ENCODE results near the gene HS6ST2. TPM values are rescaled to one million over a fixed set of nuclear protein-coding genes. Genes with fewer than 3 reads are reported as not detected.

The HS6ST2 gene
- total and polyA plus RNA-seq, 12 donors: 0.13 to 1.2 (median 0.26) TPM; not detected in 3

DNA sequence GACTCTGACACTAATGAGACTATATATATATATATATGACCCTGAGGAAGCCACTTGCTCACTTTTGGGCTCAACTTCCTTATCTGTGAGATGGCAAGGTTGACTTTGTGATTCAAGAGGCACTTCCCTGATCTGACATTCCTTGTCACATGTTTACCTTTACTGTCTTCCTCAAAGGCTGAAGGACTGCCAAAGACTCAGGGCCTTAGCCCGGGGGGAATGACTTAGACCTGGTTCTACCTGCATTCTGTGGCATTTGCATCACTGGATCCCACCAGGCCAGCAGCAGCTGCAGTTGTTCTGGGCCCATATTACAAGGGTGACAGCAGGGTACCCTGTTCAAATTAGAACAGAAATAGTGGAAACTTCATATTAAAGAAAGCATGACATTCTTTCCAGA lies 3.1 kb upstream of the HS6ST2 start:
- ATAC-seq: no peak
- intact Hi-C loops (cut with DNase I): no loop called here
- Histone ChIP-seq H3K9me3 (no peaks in the 10 kb centered on the region), H3K27me3 (peaks cover 0 to 81% (median 29%) of the 10 kb centered on the region in 7 donors), H3K4me3 (no peak overlapping the region), H3K4me1 (peaks cover 0 to 19% (median 5%) of the 10 kb centered on the region in 9 donors), H3K36me3 (no peaks in the 10 kb centered on the region), H3K27ac (no peak overlapping the region)
- TF ChIP-seq, protein P1, sequence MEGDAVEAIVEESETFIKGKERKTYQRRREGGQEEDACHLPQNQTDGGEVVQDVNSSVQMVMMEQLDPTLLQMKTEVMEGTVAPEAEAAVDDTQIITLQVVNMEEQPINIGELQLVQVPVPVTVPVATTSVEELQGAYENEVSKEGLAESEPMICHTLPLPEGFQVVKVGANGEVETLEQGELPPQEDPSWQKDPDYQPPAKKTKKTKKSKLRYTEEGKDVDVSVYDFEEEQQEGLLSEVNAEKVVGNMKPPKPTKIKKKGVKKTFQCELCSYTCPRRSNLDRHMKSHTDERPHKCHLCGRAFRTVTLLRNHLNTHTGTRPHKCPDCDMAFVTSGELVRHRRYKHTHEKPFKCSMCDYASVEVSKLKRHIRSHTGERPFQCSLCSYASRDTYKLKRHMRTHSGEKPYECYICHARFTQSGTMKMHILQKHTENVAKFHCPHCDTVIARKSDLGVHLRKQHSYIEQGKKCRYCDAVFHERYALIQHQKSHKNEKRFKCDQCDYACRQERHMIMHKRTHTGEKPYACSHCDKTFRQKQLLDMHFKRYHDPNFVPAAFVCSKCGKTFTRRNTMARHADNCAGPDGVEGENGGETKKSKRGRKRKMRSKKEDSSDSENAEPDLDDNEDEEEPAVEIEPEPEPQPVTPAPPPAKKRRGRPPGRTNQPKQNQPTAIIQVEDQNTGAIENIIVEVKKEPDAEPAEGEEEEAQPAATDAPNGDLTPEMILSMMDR (IDR thresholded peaks at IDR 0.05): no peak
- no peak for DNase-seq
- 97 to 100% methylated on average over 1 of the region's 1 CpG for WGBS, 2 donors

DNA sequence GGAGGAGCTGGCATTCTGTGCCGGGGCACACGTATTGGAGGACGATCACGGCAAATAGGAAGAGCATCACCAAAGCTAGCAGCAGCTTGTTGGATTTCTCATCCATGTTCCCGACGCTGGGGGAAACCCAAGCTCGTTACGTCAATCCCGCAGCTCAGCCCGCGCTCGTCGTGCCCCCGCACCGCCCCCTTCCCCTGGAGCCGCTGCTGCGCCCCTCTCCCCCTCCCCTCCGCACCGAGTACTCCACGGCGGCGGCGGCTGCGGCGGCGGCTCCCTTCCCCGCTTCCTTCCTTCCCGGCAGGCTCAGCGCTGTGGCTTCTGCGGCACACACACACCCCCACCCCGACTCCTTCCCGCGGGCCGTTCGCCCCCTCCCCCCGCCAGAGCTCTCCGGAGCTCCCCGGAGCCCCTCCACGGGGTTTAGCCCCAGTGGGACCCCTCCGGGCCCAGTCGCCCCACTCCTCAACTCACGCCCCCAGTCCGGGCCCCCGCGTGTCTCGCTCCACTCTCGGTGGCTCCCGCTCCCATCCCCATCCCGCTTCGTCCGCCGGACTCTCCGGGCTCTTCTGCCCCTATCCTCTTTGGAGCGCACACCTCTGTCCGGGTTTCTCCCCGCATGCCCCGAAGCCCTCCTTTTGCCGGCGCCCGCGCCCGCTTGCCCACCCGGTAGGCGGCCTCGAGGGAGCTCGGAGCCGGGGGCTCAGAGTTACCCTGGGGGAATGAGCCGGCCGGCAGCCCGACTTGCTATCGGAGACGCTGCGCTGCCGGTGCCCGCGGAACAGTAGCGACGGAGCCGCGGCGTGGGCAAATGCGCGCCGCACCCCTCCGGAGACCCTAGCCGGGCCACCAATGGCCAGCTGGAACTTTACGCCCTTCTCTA lies 978 bp downstream of the HS6ST2 start:
- H3K4me3 ChIP-seq: peak overlapping the region in 9 of 10 donors; percentile 28 to 55 (median 45)
- TF ChIP-seq, protein P1 (IDR thresholded peaks at IDR 0.05): no peak
- DNase-seq (peak in 1 of 2 donors; percentile 6), ATAC-seq (peak in 5 of 8 donors; percentile 12 to 48 (median 38))
- H3K9me3 ChIP-seq: no peaks in the 10 kb centered on the region
- H3K36me3 ChIP-seq: no peaks in the 10 kb centered on the region
- H3K27ac ChIP-seq: no peak overlapping the region
- whole genome bisulfite sequencing, 2 donors: 0 to 1% methylated on average over 26 to 72 of the region's 87 CpGs
- peaks cover 0 to 88% (median 31%) of the 10 kb centered on the region in 7 donors for H3K27me3 ChIP-seq
- intact Hi-C loops (cut with DNase I): loop anchor here in 3 of 10 donors (10.0 kb wide), 1 partner anchor 213 kb away; no protein-coding TSS in a partner anchor
- H3K4me1 ChIP-seq: peaks cover 0 to 26% (median 5%) of the 10 kb centered on the region in 9 donors

DNA sequence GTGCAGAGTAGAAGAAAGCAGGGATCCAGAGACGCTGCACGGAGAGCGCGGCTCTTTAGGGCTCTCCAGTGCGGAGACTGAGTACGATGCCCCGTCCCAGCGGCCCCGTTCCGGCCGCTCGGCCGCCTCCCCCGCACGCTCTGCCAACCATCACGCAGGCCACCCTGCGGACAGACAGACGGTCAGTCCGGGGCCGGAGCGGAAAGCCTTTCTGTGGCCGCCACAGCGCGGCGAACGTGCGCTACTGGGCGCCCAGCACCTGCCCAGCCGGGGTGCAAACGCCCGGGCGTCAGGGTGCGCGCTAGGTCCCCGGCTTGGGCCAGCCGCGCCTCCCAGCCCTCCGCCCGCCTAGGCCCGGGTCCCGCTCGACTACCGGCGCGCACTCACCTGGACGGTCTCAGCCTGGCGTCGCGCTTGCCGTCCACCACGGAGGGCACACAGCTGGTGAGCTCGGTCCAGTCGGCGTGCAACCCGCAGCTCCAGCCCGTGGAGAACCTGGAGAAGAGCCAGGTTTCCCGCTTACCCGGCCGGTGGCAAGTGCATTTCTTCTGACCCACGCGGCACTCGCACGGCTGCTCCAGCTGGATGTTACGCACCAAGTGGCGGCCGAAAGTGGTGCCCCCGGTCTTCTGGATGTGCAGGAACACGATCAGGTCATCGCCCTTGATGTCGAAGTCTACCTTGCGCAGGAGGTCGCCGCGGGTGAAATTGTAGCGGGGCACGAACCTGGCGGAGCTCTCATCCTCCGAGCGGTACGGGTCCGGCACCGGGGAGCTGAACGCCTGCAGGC lies 1.8 kb downstream of the HS6ST2 start:
- ATAC-seq (peak in 3 of 8 donors; percentile 18 to 53 (median 28)), DNase-seq (peak in 1 of 2 donors; percentile 5)
- intact Hi-C loops (cut with DNase I): loop anchor here in 3 of 10 donors (10.0 kb wide), 1 partner anchor 212 kb away; no protein-coding TSS in a partner anchor
- Histone ChIP-seq H3K36me3 (no peaks in the 10 kb centered on the region), H3K9me3 (no peaks in the 10 kb centered on the region), H3K4me1 (peaks cover 0 to 26% (median 5%) of the 10 kb centered on the region in 9 donors), H3K4me3 (peak overlapping the region in 9 of 10 donors; percentile 28 to 55 (median 45)), H3K27ac (no peak overlapping the region), H3K27me3 (peaks cover 0 to 81% (median 31%) of the 10 kb centered on the region in 7 donors)
- WGBS, 2 donors: 1% methylated on average over 39 to 75 of the region's 83 CpGs
- TF ChIP-seq, protein P1 (IDR thresholded peaks at IDR 0.05): no peak

DNA sequence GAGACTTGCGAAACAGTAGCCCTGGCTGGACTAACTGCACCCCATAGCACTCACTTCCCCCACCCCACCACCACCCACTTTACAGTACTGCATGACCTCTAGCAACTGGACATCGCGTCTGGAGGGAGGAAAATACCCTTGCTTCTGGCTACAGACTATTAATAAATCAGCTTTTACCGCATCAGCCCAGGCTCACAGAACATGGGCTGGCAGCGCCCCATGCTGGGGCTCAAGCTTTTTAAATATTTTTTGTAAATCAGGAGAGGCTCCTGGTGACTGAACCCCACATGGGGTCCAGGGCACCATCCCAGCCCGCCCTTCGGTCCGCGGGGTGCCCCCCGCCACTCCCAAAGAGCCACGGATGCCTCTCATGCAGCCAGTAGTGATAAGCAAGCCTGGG lies 2.7 kb downstream of the HS6ST2 start:
- Histone ChIP-seq H3K27me3 (peaks cover 0 to 71% (median 31%) of the 10 kb centered on the region in 7 donors), H3K27ac (no peak overlapping the region), H3K36me3 (no peaks in the 10 kb centered on the region), H3K4me3 (peak overlapping the region in 4 of 10 donors; percentile 45 to 55 (median 50)), H3K9me3 (no peaks in the 10 kb centered on the region), H3K4me1 (peaks cover 0 to 26% (median 5%) of the 10 kb centered on the region in 9 donors)
- intact Hi-C loops (cut with DNase I): loop anchor here in 3 of 10 donors (10.0 kb wide), 1 partner anchor 211 kb away; no protein-coding TSS in a partner anchor
- 29 to 30% methylated on average over 11 of the region's 11 CpGs for WGBS, 2 donors
- no peak for DNase-seq
- no peak for ATAC-seq
- TF ChIP-seq, protein P1 (IDR thresholded peaks at IDR 0.05): peak in 2 of 9 donors; percentile 16 to 20
